ENCODE measurements around the gene FBH1.
"Not testable (repeated sequence)": the region's sequence is repeated elsewhere in the genome, so short reads cannot be mapped to it uniquely, and the experiment has no call there.

Gene FBH1

DNA sequence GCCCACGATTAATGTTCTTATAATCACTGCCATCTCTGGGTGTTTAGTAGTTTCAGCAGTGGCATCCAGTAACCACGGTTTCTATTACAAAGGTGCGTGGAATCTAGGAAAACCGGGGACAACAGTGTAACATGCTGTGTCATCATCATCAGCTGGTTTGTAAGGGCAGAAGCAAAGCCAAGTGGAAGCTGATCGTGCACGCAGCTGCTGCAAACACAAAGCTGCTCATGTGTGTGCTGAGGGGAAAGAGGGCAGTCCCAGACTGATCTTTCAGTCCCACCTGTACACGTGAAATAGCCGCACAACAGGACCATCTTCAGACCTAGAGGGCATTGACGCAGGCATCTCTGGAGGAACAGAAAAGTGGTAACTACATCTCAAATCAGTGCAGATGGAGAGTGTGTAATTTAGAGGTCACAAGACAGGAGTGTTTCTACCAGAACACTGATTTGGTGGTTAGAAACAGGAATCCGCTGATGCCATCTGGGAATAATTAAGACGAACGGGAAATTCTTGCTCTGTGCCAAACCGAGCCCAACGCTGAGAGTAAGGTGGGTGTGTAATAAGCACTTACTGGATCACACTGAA lies 13.8 kb upstream of the FBH1 start:
- no peak for DNase-seq
- ATAC-seq: no peak

DNA sequence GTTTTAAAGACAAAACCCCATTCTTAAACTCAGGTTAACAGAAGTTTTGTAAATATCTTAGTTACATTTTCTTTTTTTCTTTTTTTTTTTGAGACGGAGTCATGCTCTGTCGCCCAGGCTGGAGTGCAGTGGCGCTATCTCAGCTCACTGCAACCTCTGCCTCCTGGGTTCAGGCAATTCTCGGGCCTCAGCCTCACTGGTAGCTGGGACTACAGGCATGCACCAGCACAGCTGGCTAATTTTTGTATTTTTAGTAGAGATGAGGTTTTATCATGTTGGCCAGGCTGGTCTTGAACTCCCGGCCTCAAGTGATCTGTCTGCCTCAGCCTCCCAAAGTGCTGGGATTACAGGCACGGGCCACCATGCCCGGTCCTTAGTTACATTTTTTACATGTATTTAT lies 13.0 kb upstream of the FBH1 start:
- DNase-seq, ATAC-seq: not testable (repeated sequence)

DNA sequence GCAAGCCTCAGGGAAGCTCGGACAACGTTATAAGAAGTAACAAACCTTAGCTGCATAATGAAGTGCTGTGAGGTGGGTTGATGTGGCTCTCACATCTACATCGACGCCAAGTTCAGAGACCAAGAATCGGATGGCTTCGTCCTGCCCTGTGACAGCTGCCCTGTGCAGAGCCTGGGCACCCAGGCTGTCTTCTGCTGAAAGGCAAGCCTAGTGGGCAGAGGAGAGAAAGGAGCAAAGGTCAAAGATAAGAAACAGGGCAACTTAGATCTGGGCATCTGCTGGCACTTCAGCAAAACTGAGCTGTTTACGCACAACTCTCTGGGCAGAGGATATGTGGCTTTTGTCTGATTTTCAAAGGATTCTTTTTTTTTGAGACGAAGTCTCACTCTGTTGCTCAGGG lies 7.1 kb upstream of the FBH1 start:
- ATAC-seq: no peak
- DNase-seq: no peak

DNA sequence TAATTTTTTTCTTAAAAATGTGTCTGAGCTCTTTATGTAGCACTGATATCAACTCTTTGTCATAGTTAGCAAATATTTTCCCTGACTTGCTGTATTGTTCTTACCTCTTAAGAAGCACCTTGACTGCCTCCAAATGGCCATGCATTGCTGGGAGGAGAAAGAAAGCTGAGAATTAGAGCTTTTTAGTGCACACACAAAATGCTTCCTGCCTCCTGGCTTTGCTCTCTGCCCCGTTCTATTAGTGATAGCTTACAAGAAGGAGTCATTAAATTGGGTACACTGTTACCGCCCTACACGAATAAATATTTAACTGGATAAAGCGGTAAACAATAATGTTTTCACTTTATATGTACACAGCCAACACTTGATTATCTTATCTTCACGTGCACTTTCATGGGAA lies 4.4 kb upstream of the FBH1 start:
- DNase-seq (no peak), ATAC-seq (no peak)

GRCh38 chr10:5887029-5887428 lies 3.0 kb upstream of the FBH1 start:
- ATAC-seq (no peak), DNase-seq (no peak)

DNA sequence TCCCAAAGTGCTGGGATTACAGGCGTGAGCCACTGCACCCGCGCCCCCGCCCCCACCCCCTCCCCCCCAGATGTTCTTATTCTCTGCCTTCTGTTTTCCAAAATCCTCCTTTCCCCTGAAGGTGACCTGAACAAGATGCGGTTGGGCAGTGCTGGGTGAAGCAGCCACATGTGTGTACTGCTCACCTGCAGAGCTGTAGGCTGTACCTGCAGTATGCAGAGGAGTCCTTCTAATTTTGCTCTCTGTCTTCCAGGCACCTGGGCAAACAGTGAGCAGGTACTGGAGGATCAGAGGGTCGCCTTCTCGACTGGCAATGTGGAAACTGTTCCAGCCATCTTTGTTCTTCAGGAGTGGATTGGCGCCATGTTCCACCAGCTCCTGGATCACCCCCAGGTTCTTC lies 2.4 kb upstream of the FBH1 start:
- ATAC-seq (no peak), DNase-seq (no peak)

GRCh38 chr10:5888351-5888750 lies 1.7 kb upstream of the FBH1 start:
- no peak for DNase-seq
- no peak for ATAC-seq

GRCh38 chr10:5888843-5889623 lies 1.0 kb upstream of the FBH1 start:
- peak; percentile 53 for DNase-seq
- peak; percentile 24 for ATAC-seq

GRCh38 chr10:5890452-5890915 lies 441 bp downstream of the FBH1 start:
- ATAC-seq (no peak), DNase-seq (peak; percentile 38)

DNA sequence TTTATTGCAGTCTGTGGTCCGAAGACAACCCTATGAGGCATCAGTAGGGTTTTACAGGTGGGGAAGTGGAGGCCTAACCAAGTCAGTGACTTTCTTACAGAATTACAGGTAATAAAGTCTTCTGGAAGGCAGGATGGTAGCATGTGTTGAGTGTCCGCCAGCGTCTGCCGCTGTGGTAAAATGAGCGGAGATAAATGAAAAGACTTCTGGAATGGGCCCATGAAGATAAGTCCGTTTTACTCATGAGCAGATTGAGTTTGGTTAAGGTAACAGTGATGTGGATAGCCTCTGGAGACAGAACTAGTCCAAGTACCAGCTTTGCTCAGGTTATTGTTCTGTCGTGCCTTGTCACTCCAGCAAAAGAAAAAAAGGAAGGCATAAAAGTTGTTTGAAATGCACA lies 966 bp downstream of the FBH1 start:
- ATAC-seq (no peak), DNase-seq (no peak)

DNA sequence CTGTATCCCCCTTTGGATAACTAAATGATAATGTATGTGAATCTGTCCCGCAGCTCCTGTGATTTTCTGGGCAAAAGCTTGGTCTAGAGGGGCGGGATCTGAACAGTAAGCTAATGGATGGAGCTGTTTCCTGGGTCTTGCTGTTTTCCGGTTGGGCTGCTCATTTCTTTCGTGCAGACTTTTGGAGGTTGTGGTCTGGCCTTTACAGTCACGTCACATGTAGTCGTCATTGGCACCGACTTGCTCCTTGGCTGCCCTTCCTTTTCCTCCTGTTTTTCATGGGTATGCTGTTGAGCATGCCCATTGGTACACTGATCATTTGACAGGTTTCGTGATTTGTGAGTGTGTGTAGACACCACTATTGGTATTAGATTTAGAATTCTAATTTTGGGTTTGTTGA lies 2.0 kb downstream of the FBH1 start:
- DNase-seq (no peak), ATAC-seq (no peak)

GRCh38 chr10:5893321-5893720 lies 3.3 kb downstream of the FBH1 start:
- ATAC-seq (no peak), DNase-seq (no peak)

DNA sequence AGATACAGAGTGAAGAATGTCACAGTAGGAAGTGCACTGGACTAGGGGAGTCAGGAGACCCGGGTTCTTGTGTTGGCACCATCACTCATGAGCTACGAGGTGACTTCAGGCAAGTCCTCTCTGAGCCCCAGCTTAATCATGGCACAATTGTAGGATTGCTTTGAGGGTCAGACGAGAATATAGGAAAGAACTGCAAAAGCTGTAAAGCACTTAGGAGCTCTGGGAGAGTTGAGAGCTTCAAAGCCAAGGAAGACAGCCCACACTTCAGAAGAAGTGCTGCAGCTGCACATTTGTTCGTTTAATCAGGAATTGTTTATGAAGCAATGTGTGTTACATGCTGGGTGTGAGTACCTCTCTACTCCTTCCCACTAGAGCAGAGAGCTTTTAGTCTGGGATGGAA lies 4.4 kb downstream of the FBH1 start:
- DNase-seq (no peak), ATAC-seq (no peak)

DNA sequence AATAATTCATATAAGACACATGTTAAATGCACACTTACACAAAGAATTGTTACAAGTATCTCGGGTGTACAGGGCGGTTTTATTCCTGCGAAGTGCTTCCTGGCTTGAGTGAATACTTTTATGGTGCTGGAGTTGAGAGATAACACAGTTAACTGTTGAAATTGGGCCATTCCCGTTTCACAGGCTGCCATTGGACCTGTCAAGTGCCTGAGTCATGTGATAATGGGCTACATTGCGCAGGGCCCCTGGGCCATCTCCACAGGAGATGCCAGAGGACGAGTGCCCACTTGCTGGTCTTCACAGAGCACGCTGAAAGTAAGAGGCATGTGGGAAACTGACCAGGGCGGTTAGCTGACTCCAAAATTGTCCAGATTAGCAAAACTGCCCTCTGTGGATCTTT lies 4.8 kb downstream of the FBH1 start:
- DNase-seq (no peak), ATAC-seq (no peak)

DNA sequence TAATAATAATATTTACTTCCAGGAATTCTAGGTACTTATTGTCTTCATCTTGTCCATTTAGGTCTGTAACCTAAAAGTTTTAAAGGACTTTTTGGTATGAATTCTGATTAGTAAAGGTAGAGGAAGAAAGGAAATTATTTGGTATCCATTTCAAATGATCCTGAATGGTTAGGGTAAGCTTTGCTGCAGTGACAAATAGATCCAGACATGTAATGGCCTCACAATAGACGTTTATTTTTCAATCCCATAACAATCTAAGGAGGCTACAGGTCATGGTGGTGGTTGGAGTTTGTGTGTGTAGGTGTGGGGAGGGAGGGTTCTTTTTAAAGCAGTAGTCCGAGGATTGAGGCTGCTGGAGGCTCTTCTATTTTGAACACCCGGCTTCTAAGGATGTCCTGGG lies 5.3 kb downstream of the FBH1 start:
- no peak for DNase-seq
- no peak for ATAC-seq

GRCh38 chr10:5895804-5896203 lies 5.8 kb downstream of the FBH1 start:
- ATAC-seq (no peak), DNase-seq (no peak)

DNA sequence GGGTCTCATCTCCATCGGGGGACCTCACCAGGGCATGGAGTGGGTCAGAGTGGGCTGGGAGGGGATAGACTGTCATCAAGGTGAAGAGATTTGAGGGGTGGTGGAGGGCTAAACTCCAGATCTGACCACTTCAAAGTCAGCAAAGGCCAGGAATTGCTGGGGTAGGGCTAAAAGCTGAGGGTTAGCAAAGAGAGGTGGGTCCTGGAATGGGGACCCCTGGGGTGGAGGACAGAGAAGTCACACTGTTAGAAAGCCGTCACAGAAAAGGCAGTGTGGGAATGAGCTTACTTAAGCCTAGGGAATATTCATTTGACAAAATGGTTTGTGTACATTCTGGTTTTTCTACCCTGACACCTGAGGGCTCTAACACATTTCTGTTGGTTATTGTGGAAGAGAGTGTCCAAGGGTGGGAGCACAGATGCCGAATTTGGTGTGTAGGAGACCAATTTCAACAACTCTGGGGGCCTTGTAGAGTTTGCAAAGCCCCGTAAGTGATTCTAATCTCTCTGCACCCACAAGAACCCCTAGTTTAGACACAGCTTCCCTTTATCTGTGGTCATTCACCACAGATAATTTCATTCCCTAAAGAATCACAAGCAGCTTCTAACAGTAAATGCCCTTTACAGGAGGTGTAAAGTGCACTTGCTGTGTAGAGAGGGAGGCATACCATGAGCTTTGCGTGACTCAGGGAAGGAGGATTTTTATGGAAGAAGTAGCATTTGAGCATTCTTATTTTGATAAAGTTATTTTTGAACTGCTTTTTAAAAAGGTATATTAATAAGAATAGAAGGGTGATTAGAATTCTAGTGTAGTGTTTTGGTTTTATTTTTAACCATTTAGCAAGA lies 6.4 kb downstream of the FBH1 start:
- DNase-seq (no peak), ATAC-seq (no peak)

GRCh38 chr10:5897053-5897340 lies 7.0 kb downstream of the FBH1 start:
- ATAC-seq: no peak
- DNase-seq: no peak

DNA sequence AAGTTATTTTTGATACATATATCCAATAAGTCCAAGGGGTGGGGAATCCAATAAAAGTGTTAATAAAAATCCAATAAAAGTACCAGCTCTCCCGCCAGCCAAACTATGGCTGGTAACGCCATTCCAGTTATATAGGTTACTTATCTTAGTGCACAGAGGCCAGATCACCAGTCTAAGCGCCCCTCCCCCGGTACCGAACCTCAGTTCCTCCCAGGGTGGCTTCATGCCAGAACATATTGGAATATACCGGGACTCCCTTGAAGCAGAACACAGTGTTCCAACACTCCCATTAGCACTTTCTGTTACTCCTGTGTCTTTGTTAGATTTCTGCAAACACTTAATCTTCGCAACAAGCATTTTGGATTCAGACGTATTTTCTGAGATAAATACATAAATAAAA lies 7.5 kb downstream of the FBH1 start:
- ATAC-seq: no peak
- no peak for DNase-seq

- ATAC-seq: no peak
These were observed 8.1 kb downstream of the FBH1 start for GRCh38 chr10:5898163-5898562.

GRCh38 chr10:5900247-5900646 lies 10.2 kb downstream of the FBH1 start:
- DNase-seq: no peak
- ATAC-seq: no peak

More at GRCh38 chr10:5898163-5898562, 8.1 kb downstream of the FBH1 start:
- no peak for DNase-seq

DNA sequence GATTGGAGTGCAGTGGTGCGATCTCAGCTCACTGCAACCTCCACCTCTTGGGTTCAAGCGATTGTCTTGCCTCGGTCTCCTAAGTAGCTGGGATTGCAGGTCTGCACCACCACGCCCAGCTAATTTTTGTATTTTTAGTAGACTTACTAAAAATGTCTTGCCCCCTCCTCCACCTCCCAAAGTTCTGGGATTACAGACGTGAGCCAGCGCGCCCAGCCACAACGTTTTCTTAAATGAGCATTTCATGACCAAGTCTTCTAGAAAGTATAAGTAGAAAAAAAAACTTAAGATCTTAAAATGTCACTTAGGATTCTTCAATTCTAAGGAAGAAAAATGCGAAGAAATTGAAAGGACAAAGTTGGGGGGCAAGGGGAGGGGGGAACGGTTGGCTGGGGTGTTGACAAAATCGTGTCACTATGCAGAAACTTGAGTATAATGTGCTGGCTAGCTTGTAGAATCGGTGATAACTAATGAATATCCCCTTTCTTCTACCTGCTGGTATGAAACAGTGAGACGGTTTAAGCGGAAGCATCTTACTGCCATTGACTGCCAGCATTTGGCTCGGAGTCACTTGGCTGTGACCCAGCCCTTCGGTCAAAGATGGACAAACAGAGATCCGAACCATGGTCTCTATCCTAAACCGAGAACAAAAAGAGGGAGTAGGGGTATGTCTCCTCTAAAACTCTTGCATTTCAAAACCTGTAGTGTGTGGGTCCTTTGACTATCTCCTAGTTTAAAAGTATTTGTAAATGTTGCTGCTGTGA lies 12.7 kb downstream of the FBH1 start:
- ATAC-seq (no peak), DNase-seq (no peak)

- DNase-seq (no peak), ATAC-seq (no peak)
These were observed 13.5 kb downstream of the FBH1 start for GRCh38 chr10:5903563-5903962.
